VCaP (cell line): ENCODE data around the gene KCNAB2.

Experiments used
- H3K27ac ChIP-seq: fragments of 450-650 bp; 2 replicates; pipeline ENCODE4 v1.5.1; 2017
- CTCF ChIP-seq: fragments of 450-650 bp; conservative IDR thresholded peaks from 2 replicates; pipeline ENCODE4 v1.5.1; 2017; ENCODE audit warnings: mild to moderate bottlenecking, moderate library complexity

KCNAB2 gene

GRCh38 chr1:6136516-6137220 lies 91.0 kb downstream of the KCNAB2 start:
- no peak for TF ChIP-seq CTCF
- H3K27ac ChIP-seq = no peak overlapping the region

- no peak for TF ChIP-seq CTCF
- H3K27ac ChIP-seq = no peak overlapping the region
Measured at GRCh38 chr1:6137758-6138157, 92.1 kb downstream of the KCNAB2 start.

- TF ChIP-seq CTCF = no peak
Measured at GRCh38 chr1:6140413-6140812, 94.7 kb downstream of the KCNAB2 start.

GRCh38 chr1:6141592-6141991 lies 95.9 kb downstream of the KCNAB2 start:
- no peak for TF ChIP-seq CTCF
- no peak overlapping the region for H3K27ac ChIP-seq

More at GRCh38 chr1:6140413-6140812, 94.7 kb downstream of the KCNAB2 start:
- H3K27ac ChIP-seq = no peak overlapping the region

GRCh38 chr1:6142036-6142621 lies 96.4 kb downstream of the KCNAB2 start:
- no peak overlapping the region for H3K27ac ChIP-seq
- TF ChIP-seq CTCF = no peak

GRCh38 chr1:6142734-6143133 lies 97.0 kb downstream of the KCNAB2 start:
- no peak overlapping the region for H3K27ac ChIP-seq
- no peak for TF ChIP-seq CTCF

- H3K27ac ChIP-seq = no peak overlapping the region
Measured at GRCh38 chr1:6143395-6143794, 97.7 kb downstream of the KCNAB2 start.

More at GRCh38 chr1:6143395-6143794, 97.7 kb downstream of the KCNAB2 start:
- TF ChIP-seq CTCF = no peak
